ENCODE data around the gene HADH. TPM values are rescaled to one million over a fixed set of nuclear protein-coding genes. Genes with fewer than 3 reads are reported as not detected.

HADH gene
- total RNA-seq, 6 experiments from 2014 or later = 67.2 to 152 (median 104) TPM

DNA sequence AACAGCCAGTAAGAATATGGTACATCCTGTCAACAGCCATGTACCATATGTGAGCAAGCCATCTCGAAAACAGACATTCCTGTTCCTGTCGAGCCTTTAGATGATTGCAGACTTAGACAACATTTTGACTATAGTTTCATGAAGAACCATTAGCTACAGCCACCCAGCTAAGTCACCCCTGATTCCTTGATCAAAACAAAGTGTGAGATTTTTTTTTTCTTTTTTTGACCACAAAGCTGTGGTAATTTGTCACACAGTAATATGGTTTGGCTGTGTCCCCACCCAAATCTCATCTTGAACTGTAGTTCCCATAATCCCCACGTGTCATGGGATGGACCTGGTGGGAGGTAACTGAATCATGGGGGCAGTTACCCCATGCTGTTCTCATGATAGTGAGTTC is 15.2 kb upstream of the HADH start:
- Histone ChIP-seq H3K27ac (no peak overlapping the region), H3K27me3 (no peaks in the 10 kb centered on the region), H3K4me1 (peaks cover 0 to 26% (median 7%) of the 10 kb centered on the region in 4 donors), H3K9me3 (no peaks in the 10 kb centered on the region), H3K4me3 (no peak overlapping the region), H3K36me3 (no peaks in the 10 kb centered on the region)
- TF ChIP-seq POLR2A (IDR thresholded peaks at IDR 0.05) (no peak), CTCF (IDR thresholded peaks at IDR 0.05) (no peak)
- intact Hi-C loops (cut with DNase I) = no loop called here
- DNase-seq (no peak), ATAC-seq (no peak)
- WGBS (ENCODE audit: insufficient coverage, low coverage, low lambda C conversion rate, missing lambda C conversion rate) = 83% methylated on average over 3 of the region's 3 CpGs

DNA sequence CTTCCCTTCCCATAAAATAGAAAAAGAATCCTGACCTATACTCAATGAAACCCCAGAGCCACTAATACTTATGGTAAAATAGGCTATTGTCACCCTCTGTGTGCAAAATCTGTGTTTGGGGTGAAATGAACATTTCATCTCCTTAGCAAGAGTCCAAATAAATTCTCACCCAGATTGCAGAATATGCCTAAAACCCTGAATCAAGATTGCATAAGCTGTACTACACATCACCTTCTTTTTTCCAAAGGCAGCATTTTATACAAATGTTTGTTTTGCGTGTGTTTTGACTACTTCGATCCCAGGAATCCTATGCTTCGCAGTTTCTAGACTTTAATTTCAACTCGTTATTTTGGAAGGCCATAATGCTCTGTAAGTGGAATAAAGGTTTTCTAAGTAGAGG is 12.2 kb upstream of the HADH start:
- ATAC-seq (peak; percentile 17 to 54 (median 50)), DNase-seq (no peak)
- Histone ChIP-seq H3K27ac (peak overlapping the region in 2 of 3 donors; percentile 66 to 83), H3K36me3 (no peaks in the 10 kb centered on the region), H3K9me3 (no peaks in the 10 kb centered on the region), H3K4me3 (peak overlapping the region in 1 of 3 donors; percentile 28), H3K27me3 (no peaks in the 10 kb centered on the region), H3K4me1 (peaks cover 0 to 27% (median 7%) of the 10 kb centered on the region in 4 donors)
- intact Hi-C loops (cut with DNase I) = no loop called here
- no peak for TF ChIP-seq POLR2A (IDR thresholded peaks at IDR 0.05)
- no peak for TF ChIP-seq CTCF (IDR thresholded peaks at IDR 0.05)
- WGBS (ENCODE audit: insufficient coverage, low coverage, low lambda C conversion rate, missing lambda C conversion rate) = 33% methylated on average over 4 of the region's 4 CpGs

DNA sequence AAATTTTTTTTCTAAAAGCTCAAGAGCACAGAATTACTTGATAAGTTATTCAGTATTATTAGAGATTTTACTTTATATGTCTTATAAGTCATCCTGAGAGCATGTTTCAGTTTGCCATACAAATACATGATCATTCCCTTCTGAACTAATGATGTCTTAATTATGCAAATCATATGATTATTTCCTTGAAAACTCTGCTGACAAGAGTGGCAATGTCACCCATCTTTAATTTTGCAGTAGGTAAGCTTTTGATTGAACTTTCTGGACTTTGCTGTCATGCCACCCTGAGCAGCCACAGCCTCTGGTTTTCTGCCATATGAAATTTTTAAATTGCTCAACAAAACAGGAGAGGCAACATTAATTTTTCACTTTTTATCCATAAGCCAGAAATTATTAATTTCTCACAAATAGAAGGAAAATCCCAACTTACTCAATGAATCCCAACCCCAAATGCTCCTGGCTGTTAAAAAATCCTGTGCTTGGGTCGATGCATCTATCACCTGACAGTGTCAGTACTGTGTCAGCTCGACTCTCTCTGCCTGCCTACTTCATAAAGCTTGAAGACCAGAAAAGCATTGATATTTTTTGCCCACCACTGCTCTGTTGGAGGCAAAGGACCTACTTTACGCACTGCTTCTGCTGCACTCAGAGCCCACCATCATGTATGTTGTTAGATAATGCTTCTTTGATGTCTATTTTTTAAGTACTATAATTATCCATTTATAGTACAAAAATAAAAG is 11.6 kb upstream of the HADH start:
- DNase-seq = no peak
- intact Hi-C loops (cut with DNase I) = no loop called here
- H3K36me3 ChIP-seq = no peaks in the 10 kb centered on the region
- 32% methylated on average over 3 of the region's 3 CpGs for WGBS (ENCODE audit: insufficient coverage, low coverage, low lambda C conversion rate, missing lambda C conversion rate)
- TF ChIP-seq POLR2A (IDR thresholded peaks at IDR 0.05) = no peak
- no peak for TF ChIP-seq CTCF (IDR thresholded peaks at IDR 0.05)
- peaks cover 0 to 27% (median 7%) of the 10 kb centered on the region in 4 donors for H3K4me1 ChIP-seq
- H3K27ac ChIP-seq = peak overlapping the region; percentile 33 to 83 (median 66)
- no peaks in the 10 kb centered on the region for H3K9me3 ChIP-seq
- H3K4me3 ChIP-seq = peak overlapping the region in 2 of 3 donors; percentile 9 to 28
- no peaks in the 10 kb centered on the region for H3K27me3 ChIP-seq
- ATAC-seq = peak; percentile 65 to 74 (median 68)

DNA sequence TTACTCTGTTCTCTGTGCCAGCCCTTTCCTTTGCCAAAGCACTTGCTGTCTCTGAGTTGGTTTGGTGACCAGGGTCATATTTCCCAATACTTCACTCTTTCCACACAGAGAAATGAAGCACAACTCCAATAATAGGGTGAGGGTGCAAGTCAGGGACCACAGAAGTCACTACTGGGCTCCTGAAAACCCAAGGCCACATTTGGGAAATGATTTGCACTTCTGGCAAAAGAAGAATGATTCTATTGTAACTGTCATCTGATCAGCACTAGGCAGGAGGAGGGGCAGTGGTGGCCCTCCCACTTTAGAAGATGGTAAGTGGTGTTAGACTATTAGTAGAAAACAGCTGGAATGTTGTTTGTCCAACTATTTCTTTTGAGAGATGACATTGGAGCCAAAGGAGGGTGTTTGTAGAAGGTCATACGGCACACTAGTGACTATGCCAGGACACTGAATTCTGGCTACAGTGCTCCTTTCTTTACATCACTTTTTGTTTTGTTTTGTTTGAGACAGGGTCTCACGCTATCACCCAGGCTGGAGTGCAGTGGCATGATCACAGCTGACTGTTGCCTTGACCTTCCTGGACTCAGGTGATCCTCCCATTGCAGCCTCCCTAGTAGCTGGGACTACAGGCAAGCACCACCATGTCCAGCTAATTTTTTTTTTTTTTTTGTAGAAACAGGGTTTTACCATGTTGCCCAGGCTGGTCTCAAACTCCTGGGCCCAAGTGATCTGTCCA is 10.8 kb upstream of the HADH start:
- Histone ChIP-seq H3K36me3 (no peaks in the 10 kb centered on the region), H3K4me1 (peaks cover 0 to 27% (median 7%) of the 10 kb centered on the region in 4 donors), H3K4me3 (no peak overlapping the region), H3K9me3 (no peaks in the 10 kb centered on the region), H3K27ac (peak overlapping the region; percentile 33 to 83 (median 66)), H3K27me3 (no peaks in the 10 kb centered on the region)
- intact Hi-C loops (cut with DNase I) = no loop called here
- 33% methylated on average over 2 of the region's 2 CpGs for WGBS (ENCODE audit: insufficient coverage, low coverage, low lambda C conversion rate, missing lambda C conversion rate)
- no peak for TF ChIP-seq CTCF (IDR thresholded peaks at IDR 0.05)
- TF ChIP-seq POLR2A (IDR thresholded peaks at IDR 0.05) = peak; percentile 15
- DNase-seq = peak in 1 of 3 donors; percentile 76
- ATAC-seq = peak; percentile 85 to 94 (median 91)

Measured in right lobe of liver (tissue), 6 donors.